Measurements from ENCODE around the gene PLXDC1. TPM values are rescaled to one million over a fixed set of nuclear protein-coding genes. Genes with fewer than 3 reads are reported as not detected.

PLXDC1 gene
- total RNA-seq, 1 experiment from 2014 or later = 0.75 TPM

DNA sequence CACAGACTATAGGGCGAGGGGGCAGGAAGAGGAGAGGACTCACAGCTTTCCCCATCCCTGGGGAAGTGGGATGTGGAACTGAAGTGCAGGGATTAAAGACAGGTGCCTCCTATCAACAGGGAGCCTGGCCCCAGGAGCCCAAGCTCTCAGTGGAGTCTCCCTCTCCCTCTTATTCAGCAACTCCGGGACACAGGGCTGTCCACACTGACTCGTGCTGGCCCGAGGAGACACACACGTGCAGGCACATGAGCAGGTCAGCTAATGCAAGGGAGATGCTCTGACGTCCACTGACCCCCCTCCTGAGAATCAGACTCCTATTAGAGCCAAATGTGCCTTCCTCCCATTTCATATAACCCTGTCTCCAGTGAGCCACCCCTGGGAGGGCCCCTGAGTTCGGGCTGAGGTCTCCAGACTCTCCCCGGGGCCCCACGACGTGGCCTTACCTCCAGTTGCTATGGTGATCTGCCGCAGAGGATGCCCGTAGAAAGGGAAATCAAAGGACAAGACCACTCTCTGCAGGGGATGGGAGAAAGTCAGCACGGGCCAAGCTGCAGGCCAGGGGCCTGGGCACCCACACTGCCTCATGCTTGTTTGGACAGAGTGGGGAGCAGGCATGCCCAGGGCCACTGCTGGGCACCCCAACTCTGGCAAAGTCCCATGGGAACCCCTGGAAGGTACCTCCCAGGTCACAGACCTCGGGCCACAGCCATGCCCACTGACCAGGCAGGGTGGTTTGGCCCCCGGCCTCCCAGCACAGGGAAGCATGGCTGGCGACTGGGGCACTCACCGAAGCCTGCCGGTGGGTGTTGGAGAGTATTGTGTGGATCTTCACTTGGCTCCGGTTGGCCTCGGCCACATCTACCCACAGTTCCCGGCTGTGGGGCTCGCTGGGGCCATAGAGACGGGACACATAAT is 42.7 kb downstream of the PLXDC1 start:
- Histone ChIP-seq H3K27me3 (replicated peaks; ENCODE audit: insufficient read depth, low read depth, low read length, poor library complexity) (no peaks in the 10 kb centered on the region), H3K4me3 (ENCODE audit: low read depth, low read length, poor library complexity, severe bottlenecking) (no peak overlapping the region), H3K27ac (ENCODE audit: low read depth, low read length, poor library complexity, severe bottlenecking) (no peak overlapping the region), H3K9me3 (ENCODE audit: low read depth, low read length, poor library complexity, severe bottlenecking) (no peaks in the 10 kb centered on the region), H3K4me1 (ENCODE audit: insufficient read depth, low read length, poor library complexity, severe bottlenecking) (no peaks in the 10 kb centered on the region), H3K36me3 (ENCODE audit: insufficient read depth, low read length, poor library complexity, severe bottlenecking) (no peaks in the 10 kb centered on the region)
- BruUV-seq (replicated peaks) = no TSS peak
- TF ChIP-seq, protein P1, sequence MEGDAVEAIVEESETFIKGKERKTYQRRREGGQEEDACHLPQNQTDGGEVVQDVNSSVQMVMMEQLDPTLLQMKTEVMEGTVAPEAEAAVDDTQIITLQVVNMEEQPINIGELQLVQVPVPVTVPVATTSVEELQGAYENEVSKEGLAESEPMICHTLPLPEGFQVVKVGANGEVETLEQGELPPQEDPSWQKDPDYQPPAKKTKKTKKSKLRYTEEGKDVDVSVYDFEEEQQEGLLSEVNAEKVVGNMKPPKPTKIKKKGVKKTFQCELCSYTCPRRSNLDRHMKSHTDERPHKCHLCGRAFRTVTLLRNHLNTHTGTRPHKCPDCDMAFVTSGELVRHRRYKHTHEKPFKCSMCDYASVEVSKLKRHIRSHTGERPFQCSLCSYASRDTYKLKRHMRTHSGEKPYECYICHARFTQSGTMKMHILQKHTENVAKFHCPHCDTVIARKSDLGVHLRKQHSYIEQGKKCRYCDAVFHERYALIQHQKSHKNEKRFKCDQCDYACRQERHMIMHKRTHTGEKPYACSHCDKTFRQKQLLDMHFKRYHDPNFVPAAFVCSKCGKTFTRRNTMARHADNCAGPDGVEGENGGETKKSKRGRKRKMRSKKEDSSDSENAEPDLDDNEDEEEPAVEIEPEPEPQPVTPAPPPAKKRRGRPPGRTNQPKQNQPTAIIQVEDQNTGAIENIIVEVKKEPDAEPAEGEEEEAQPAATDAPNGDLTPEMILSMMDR (conservative IDR thresholded peaks at IDR 0.05; ENCODE audit: low read depth, low read length) = no peak
- TF ChIP-seq EZH2 (IDR thresholded peaks at IDR 0.05; ENCODE audit: borderline replicate concordance, low read depth, low read length, poor library complexity, severe bottlenecking) = no peak
- POLR2A ChIA-PET (ENCODE audit: low non-redundant PET) = no interaction called here
- CTCF ChIA-PET = no interaction called here
- intact Hi-C loops (cut with micrococcal nuclease; ENCODE audit: unreplicated experiment) = no loop called here
- no peak for DNase-seq (ENCODE audit: low spot score)

DNA sequence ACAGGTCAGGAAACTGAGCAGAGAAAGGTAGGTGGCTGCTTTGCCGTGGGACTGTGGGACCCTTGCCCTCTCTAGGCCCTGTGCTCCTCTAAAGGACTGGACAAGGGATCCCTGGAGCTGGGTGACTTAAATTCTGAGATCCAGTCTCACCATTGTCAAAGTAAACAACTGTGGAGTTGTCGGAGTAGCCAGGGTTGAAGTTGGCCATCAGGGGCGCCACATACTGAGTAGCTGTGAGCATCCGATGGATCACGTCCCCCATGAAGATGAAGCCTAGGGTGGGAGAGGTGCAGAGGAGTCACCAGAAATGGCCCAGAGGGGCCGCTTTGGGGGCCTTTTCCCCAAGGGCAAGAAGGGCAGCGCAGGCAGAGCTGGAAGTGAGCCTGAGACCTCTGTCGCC is 43.5 kb downstream of the PLXDC1 start:
- Histone ChIP-seq H3K9me3 (ENCODE audit: low read depth, low read length, poor library complexity, severe bottlenecking) (no peaks in the 10 kb centered on the region), H3K36me3 (ENCODE audit: insufficient read depth, low read length, poor library complexity, severe bottlenecking) (no peaks in the 10 kb centered on the region), H3K4me3 (ENCODE audit: low read depth, low read length, poor library complexity, severe bottlenecking) (no peak overlapping the region), H3K4me1 (ENCODE audit: insufficient read depth, low read length, poor library complexity, severe bottlenecking) (no peaks in the 10 kb centered on the region), H3K27ac (ENCODE audit: low read depth, low read length, poor library complexity, severe bottlenecking) (no peak overlapping the region), H3K27me3 (replicated peaks; ENCODE audit: insufficient read depth, low read depth, low read length, poor library complexity) (no peaks in the 10 kb centered on the region)
- intact Hi-C loops (cut with micrococcal nuclease; ENCODE audit: unreplicated experiment) = no loop called here
- no peak for TF ChIP-seq EZH2 (IDR thresholded peaks at IDR 0.05; ENCODE audit: borderline replicate concordance, low read depth, low read length, poor library complexity, severe bottlenecking)
- TF ChIP-seq, protein P1 (conservative IDR thresholded peaks at IDR 0.05; ENCODE audit: low read depth, low read length) = no peak
- no TSS peak for BruUV-seq (replicated peaks)
- ChIA-PET POLR2A (ENCODE audit: low non-redundant PET) (no interaction called here), CTCF (no interaction called here)
- no peak for DNase-seq (ENCODE audit: low spot score)

DNA sequence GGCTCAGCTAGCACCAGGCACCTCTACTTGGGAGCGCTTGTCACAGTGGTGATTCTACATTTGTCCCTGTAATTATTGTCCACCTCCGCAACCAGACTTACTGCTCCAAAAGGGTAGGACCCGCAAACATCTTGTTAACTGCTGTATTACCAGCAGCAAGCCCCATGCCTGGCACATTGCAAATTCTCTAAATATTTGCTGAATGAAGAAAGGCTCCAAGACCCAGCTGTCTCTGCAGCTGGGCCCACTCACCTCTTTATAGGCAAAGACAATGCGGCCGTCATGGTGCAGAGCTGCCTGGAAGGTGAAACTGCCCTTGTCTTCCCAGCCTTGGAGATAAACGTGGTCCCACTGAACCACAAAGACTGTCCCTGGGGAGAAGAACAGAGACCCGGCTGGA is 44.3 kb downstream of the PLXDC1 start:
- Histone ChIP-seq H3K36me3 (ENCODE audit: insufficient read depth, low read length, poor library complexity, severe bottlenecking) (no peaks in the 10 kb centered on the region), H3K27ac (ENCODE audit: low read depth, low read length, poor library complexity, severe bottlenecking) (no peak overlapping the region), H3K4me1 (ENCODE audit: insufficient read depth, low read length, poor library complexity, severe bottlenecking) (no peaks in the 10 kb centered on the region), H3K9me3 (ENCODE audit: low read depth, low read length, poor library complexity, severe bottlenecking) (no peaks in the 10 kb centered on the region), H3K27me3 (replicated peaks; ENCODE audit: insufficient read depth, low read depth, low read length, poor library complexity) (no peaks in the 10 kb centered on the region), H3K4me3 (ENCODE audit: low read depth, low read length, poor library complexity, severe bottlenecking) (no peak overlapping the region)
- no TSS peak for BruUV-seq (replicated peaks)
- POLR2A ChIA-PET (ENCODE audit: low non-redundant PET) = no interaction called here
- CTCF ChIA-PET = no interaction called here
- TF ChIP-seq, protein P1 (conservative IDR thresholded peaks at IDR 0.05; ENCODE audit: low read depth, low read length) = no peak
- TF ChIP-seq EZH2 (IDR thresholded peaks at IDR 0.05; ENCODE audit: borderline replicate concordance, low read depth, low read length, poor library complexity, severe bottlenecking) = no peak
- intact Hi-C loops (cut with micrococcal nuclease; ENCODE audit: unreplicated experiment) = no loop called here
- no peak for DNase-seq (ENCODE audit: low spot score)

Measured in A673 (cell line).